Left lung (tissue), 10 donors: ENCODE results near the gene RANBP9. TPM values are rescaled to one million over a fixed set of nuclear protein-coding genes. Genes with fewer than 3 reads are reported as not detected.

Experiments
- ATAC-seq: fragments of 200-7000 bp; cut with Tn5 transposase; one replicate; pipeline ENCODE4 v1.9.1; 2020; ENCODE audit warnings: moderate library complexity
- DNase-seq, 4 donors: peaks; one replicate each; pipeline ENCODE4 v3.0.0-alpha.2; 2013 to 2020
- H3K27ac ChIP-seq, 2 donors: fragments of 200-600 bp; sonication (generic) in 1 of 2; one replicate each; pipeline versions ENCODE4 v1.5.0 to v1.8.0; 2020 to 2021
- H3K27me3 ChIP-seq, 2 donors: fragments of 200-600 bp; sonication (generic) in 1 of 2; one replicate each; pipeline versions ENCODE4 v1.5.0 to v1.8.0; 2020 to 2021
- H3K36me3 ChIP-seq, 2 donors: fragments of 200-600 bp; sonication (generic) in 1 of 2; one replicate each; pipeline versions ENCODE4 v1.5.0 to v1.8.0; 2020 to 2021
- H3K4me1 ChIP-seq, 2 donors: fragments of 200-600 bp; one replicate each; pipeline ENCODE4 v1.8.0; 2021
- H3K4me3 ChIP-seq, 2 donors: fragments of 200-600 bp; sonication (generic) in 1 of 2; one replicate each; pipeline versions ENCODE4 v1.5.0 to v1.8.0; 2020 to 2021; ENCODE audit warnings: mild to moderate bottlenecking in 1 of 2
- H3K9me3 ChIP-seq, 2 donors: fragments of 200-600 bp; sonication (generic) in 1 of 2; one replicate each; pipeline versions ENCODE4 v1.5.0 to v1.8.0; 2020 to 2021
- CTCF ChIP-seq, 2 donors: fragments of 200-600 bp; sonication (generic) in 1 of 2; IDR thresholded peaks; one replicate each; pipeline versions ENCODE4 v1.5.0 to v1.8.0; 2021; ENCODE audit warnings: antibody characterized with exemption in 2 of 2
- intact Hi-C, 2 donors: fragments of 100-400 bp; cut with DNase I; formaldehyde crosslinking; loops; one replicate each; pipeline versions ENCODE4 v1.11.2 to v1.14.2; 2022
- polyA plus RNA-seq, 6 donors: library from polyadenylated mRNA; unstranded; fragments of 120-200 nt; gene quantifications; one replicate each; pipeline ENCODE4 v1.2.1, GENCODE V29; 2013; ENCODE audit not compliant: insufficient read length in 6 of 6
- total RNA-seq, 2 donors: library from RNA; stranded (reverse); fragmentation: NEBNext Ultra II Directional; extraction: Animal tissue kit (Norgen Biotek cat#: 25700); gene quantifications; one replicate each; pipeline ENCODE4 v1.2.1, GENCODE V29; 2021
- donor health status: DM: no; HTN: yes; CAD: no.
- donor health status: DM: no; HTN: no; CAD: no.

RANBP9 gene
- total and polyA plus RNA-seq, 8 donors, result 34.9 to 49.4 (median 45.1) TPM

GRCh38 chr6:13615792-13616120 lies 95.9 kb downstream of the RANBP9 start:
- Histone ChIP-seq H3K9me3 (no peaks in the 10 kb centered on the region), H3K36me3 (peaks cover 0 to 37% of the 10 kb centered on the region in 2 donors), H3K27ac (peak overlapping the region; percentile 91 to 96), H3K4me3 (peak overlapping the region; percentile 89 to 97), H3K4me1 (peaks cover 11 to 22% of the 10 kb centered on the region in 2 donors), H3K27me3 (no peaks in the 10 kb centered on the region)
- DNase-seq (peak in 3 of 4 donors; percentile 44 to 89 (median 65)), ATAC-seq (peak; percentile 62)
- no peak for TF ChIP-seq CTCF (IDR thresholded peaks at IDR 0.05)
- intact Hi-C loops, result no loop called here

GRCh38 chr6:13614926-13615791 lies 96.5 kb downstream of the RANBP9 start, which contains the start of gene NOL7:
NOL7 (plus strand) TSS chr6:13615335; CDS start chr6:13615359, 24 bp downstream.
- no peaks in the 10 kb centered on the region for H3K27me3 ChIP-seq
- ATAC-seq (peak; percentile 98), DNase-seq (peak; percentile 98 to 99 (median 98))
- H3K4me1 ChIP-seq, result peaks cover 11 to 22% of the 10 kb centered on the region in 2 donors
- peaks cover 0 to 31% of the 10 kb centered on the region in 2 donors for H3K36me3 ChIP-seq
- intact Hi-C loops, result no loop called here
- peak; percentile 84 to 93 for TF ChIP-seq CTCF (IDR thresholded peaks at IDR 0.05)
- H3K27ac ChIP-seq, result peak within 1 kb of the TSS; percentile 91 to 96
- H3K4me3 ChIP-seq, result peak within 1 kb of the TSS; percentile 89 to 97
- H3K9me3 ChIP-seq, result no peaks in the 10 kb centered on the region

GRCh38 chr6:13614126-13614925 lies 97.3 kb downstream of the RANBP9 start:
- Histone ChIP-seq H3K27me3 (no peaks in the 10 kb centered on the region), H3K4me3 (peak overlapping the region; percentile 89 to 97), H3K9me3 (no peaks in the 10 kb centered on the region), H3K4me1 (peaks cover 11 to 22% of the 10 kb centered on the region in 2 donors), H3K36me3 (peaks cover 0 to 22% of the 10 kb centered on the region in 2 donors), H3K27ac (peak overlapping the region; percentile 91 to 96)
- no peak for TF ChIP-seq CTCF (IDR thresholded peaks at IDR 0.05)
- peak in 2 of 4 donors; percentile 59 to 84 for DNase-seq
- intact Hi-C loops, result no loop called here
- peak; percentile 59 for ATAC-seq

- Histone ChIP-seq H3K27me3 (no peaks in the 10 kb centered on the region), H3K4me1 (peaks cover 11 to 22% of the 10 kb centered on the region in 2 donors), H3K9me3 (no peaks in the 10 kb centered on the region), H3K36me3 (peaks cover 0 to 10% of the 10 kb centered on the region in 2 donors), H3K4me3 (no peak overlapping the region), H3K27ac (no peak overlapping the region)
- no peak for TF ChIP-seq CTCF (IDR thresholded peaks at IDR 0.05)
- ATAC-seq (no peak), DNase-seq (no peak)
- intact Hi-C loops, result no loop called here
Measured at GRCh38 chr6:13613029-13613594, 98.5 kb downstream of the RANBP9 start.
